ENCODE results near the gene OR8K1.

The OR8K1 gene

GRCh38 chr11:56345739-56346138 lies at the start of gene OR8K1:
Gene OR8K1, plus strand, starts transcription at chr11:56346039. Its CDS starts 0 bp downstream, at chr11:56346039.
- no peak for DNase-seq

GRCh38 chr11:56296898-56297297 lies 48.9 kb upstream of the OR8K1 start:
- no peak for DNase-seq

- no peak for DNase-seq
These were observed 38.0 kb upstream of the OR8K1 start for GRCh38 chr11:56307836-56308235.

GRCh38 chr11:56314844-56315243 lies 31.0 kb upstream of the OR8K1 start, which contains the start of gene OR8K3:
Gene OR8K3, plus strand, starts transcription at chr11:56315144. Its CDS starts 3,163 bp downstream, at chr11:56318307.
- DNase-seq, result no peak

GRCh38 chr11:56331861-56332491 lies 13.9 kb upstream of the OR8K1 start:
- DNase-seq, result no peak

GRCh38 chr11:56333156-56333555 lies 12.7 kb upstream of the OR8K1 start:
- DNase-seq, result no peak

GRCh38 chr11:56340289-56340688 lies 5.5 kb upstream of the OR8K1 start:
- no peak for DNase-seq

- DNase-seq, result no peak
These were observed 8.2 kb downstream of the OR8K1 start, which contains the start of gene OR8J1 for GRCh38 chr11:56353991-56354390. Gene OR8J1, plus strand, starts transcription at chr11:56354291. Its CDS starts 5,956 bp downstream, at chr11:56360247.

DNA sequence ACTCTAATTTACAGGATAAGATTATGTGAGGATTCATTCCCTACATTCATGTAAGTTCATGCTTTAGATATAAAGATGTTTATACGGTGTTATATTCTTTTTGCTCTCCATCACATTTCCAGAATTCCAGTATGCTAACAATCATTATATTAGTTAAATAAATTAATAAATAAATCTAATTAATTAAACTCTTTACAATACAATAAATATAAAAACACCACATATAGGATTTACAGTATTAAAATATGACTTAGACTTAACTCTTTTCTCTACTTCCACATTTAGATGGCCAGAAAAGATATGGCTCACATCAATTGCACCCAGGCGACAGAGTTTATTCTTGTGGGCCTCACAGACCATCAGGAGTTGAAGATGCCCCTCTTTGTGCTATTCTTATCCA lies 29.5 kb downstream of the OR8K1 start, which contains the start of gene OR8U1:
TSS of gene OR8U1 (plus strand) at position 301 of the 400 bp plus-strand sequence. CDS start at position 301, 0 bp downstream.
- DNase-seq, result no peak

GRCh38 chr11:56380120-56380519 lies 34.3 kb downstream of the OR8K1 start:
- DNase-seq, result no peak

GRCh38 chr11:56394381-56394780 lies 48.5 kb downstream of the OR8K1 start:
- no peak for DNase-seq

DNA sequence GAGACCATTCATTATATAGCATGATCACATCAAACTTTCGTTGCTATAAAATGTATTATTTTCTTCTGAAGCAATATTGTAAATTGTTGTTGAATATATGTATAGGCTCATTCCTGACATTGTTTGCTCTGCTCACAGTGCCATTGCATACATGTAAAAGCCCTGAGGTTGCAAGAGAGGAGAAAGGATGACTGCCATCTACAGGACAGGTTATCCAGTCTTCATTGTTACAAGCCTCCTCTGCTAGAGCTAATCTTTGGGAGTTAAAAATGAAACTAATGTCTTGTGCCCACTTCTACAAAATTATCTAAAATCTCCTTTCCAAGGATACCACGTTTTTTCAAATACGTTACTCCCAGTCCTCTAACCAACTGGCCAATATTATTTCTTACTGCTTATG lies 50.2 kb downstream of the OR8K1 start:
- no peak for DNase-seq
